Cardiac muscle cell (in vitro differentiated cells and primary cell): ENCODE results near the gene SLC25A21. TPM values are rescaled to one million over a fixed set of nuclear protein-coding genes. Genes with fewer than 3 reads are reported as not detected.
"Not testable (repeated sequence)": the region's sequence is repeated elsewhere in the genome, so short reads cannot be mapped to it uniquely, and the experiment has no call there.

Experiments
- DNase-seq, 2 donors: peaks; one replicate each; pipeline versions ENCODE4 v3.0.0 to v3.0.0-alpha.2; 2010 to 2017; ENCODE audit warnings: low read depth in 1 of 2, low spot score in 1 of 2
- H3K27ac ChIP-seq: fragments of 200-600 bp; sonication (generic); 2 replicates; pipeline ENCODE4 v1.5.1; 2016
- H3K27me3 ChIP-seq: fragments of 200-600 bp; sonication (generic); 2 replicates; pipeline ENCODE4 v1.6.0; 2016; ENCODE audit warnings: control low read depth
- H3K36me3 ChIP-seq: fragments of 200-600 bp; sonication (generic); 2 replicates; pipeline ENCODE4 v1.5.1; 2016; ENCODE audit warnings: control low read depth
- H3K4me1 ChIP-seq: fragments of 200-600 bp; sonication (generic); 2 replicates; pipeline ENCODE4 v1.8.1; 2017; ENCODE audit warnings: low read depth, mild to moderate bottlenecking, mixed run types
- H3K4me3 ChIP-seq: fragments of 200-600 bp; sonication (generic); 2 replicates; pipeline ENCODE4 v1.5.1; 2016; ENCODE audit warnings: mild to moderate bottlenecking
- H3K9me3 ChIP-seq: fragments of 200-600 bp; sonication (generic); 2 replicates; pipeline ENCODE4 v1.5.1; 2017; ENCODE audit warnings: low read depth, mild to moderate bottlenecking, control low read depth
- CTCF ChIP-seq: IDR thresholded peaks from 2 replicates; pipeline ENCODE4 v1.5.1; 2012; ENCODE audit warnings: low read depth, mild to moderate bottlenecking, low read length
- polyA plus RNA-seq: library from polyadenylated mRNA; unstranded; fragments of >200 nt; fragmentation: Nextera tagmentation; extraction: Ambion mirVana; gene quantifications from 2 replicates; pipeline ENCODE4 v1.2.1, GENCODE V29; 2016
- total RNA-seq: library from RNA; depleted of rRNA; stranded (reverse); fragments of >200 nt; gene quantifications from 2 replicates; pipeline ENCODE4 v1.2.3, GENCODE V29; 2016

The SLC25A21 gene
- total and polyA plus RNA-seq, 2 experiments from 2014 or later: 0.63 to 8.4 TPM

- no peak for TF ChIP-seq CTCF
- Histone ChIP-seq H3K4me3 (no peak overlapping the region), H3K36me3 (no peaks in the 10 kb centered on the region), H3K27ac (no peak overlapping the region), H3K27me3 (no peaks in the 10 kb centered on the region), H3K4me1 (no peaks in the 10 kb centered on the region), H3K9me3 (no peaks in the 10 kb centered on the region)
- no peak for DNase-seq
Observed at GRCh38 chr14:37187294-37187693, 14.9 kb upstream of the SLC25A21 start.

GRCh38 chr14:37186865-37187264, 14.5 kb upstream of the SLC25A21 start:
- no peaks in the 10 kb centered on the region for H3K36me3 ChIP-seq
- no peaks in the 10 kb centered on the region for H3K27me3 ChIP-seq
- no peak for DNase-seq
- no peak for TF ChIP-seq CTCF
- no peak overlapping the region for H3K27ac ChIP-seq
- no peaks in the 10 kb centered on the region for H3K9me3 ChIP-seq
- H3K4me3 ChIP-seq: no peak overlapping the region
- no peaks in the 10 kb centered on the region for H3K4me1 ChIP-seq

GRCh38 chr14:37185670-37186069, 13.3 kb upstream of the SLC25A21 start:
- no peak overlapping the region for H3K27ac ChIP-seq
- no peaks in the 10 kb centered on the region for H3K27me3 ChIP-seq
- no peaks in the 10 kb centered on the region for H3K4me1 ChIP-seq
- H3K9me3 ChIP-seq: no peaks in the 10 kb centered on the region
- no peaks in the 10 kb centered on the region for H3K36me3 ChIP-seq
- TF ChIP-seq CTCF: no peak
- DNase-seq: no peak
- H3K4me3 ChIP-seq: no peak overlapping the region

- H3K27ac ChIP-seq, H3K27me3 ChIP-seq, H3K4me3 ChIP-seq, H3K36me3 ChIP-seq, H3K4me1 ChIP-seq, H3K9me3 ChIP-seq, DNase-seq: not testable (repeated sequence)
Observed at GRCh38 chr14:37184520-37184919, 12.1 kb upstream of the SLC25A21 start.

- Histone ChIP-seq H3K4me1 (no peaks in the 10 kb centered on the region), H3K9me3 (no peaks in the 10 kb centered on the region), H3K27me3 (no peaks in the 10 kb centered on the region), H3K4me3 (no peak overlapping the region), H3K27ac (no peak overlapping the region), H3K36me3 (no peaks in the 10 kb centered on the region)
- TF ChIP-seq CTCF: no peak
- DNase-seq: no peak
Observed at GRCh38 chr14:37181441-37181840, 9.0 kb upstream of the SLC25A21 start.

GRCh38 chr14:37180886-37181285, 8.5 kb upstream of the SLC25A21 start:
- H3K4me3 ChIP-seq, H3K27ac ChIP-seq, H3K4me1 ChIP-seq, H3K36me3 ChIP-seq, H3K27me3 ChIP-seq, H3K9me3 ChIP-seq, DNase-seq: not testable (repeated sequence)

- no peak for TF ChIP-seq CTCF
- no peaks in the 10 kb centered on the region for H3K27me3 ChIP-seq
- H3K4me3 ChIP-seq: no peak overlapping the region
- no peaks in the 10 kb centered on the region for H3K9me3 ChIP-seq
- no peaks in the 10 kb centered on the region for H3K4me1 ChIP-seq
- no peak for DNase-seq
- no peak overlapping the region for H3K27ac ChIP-seq
- H3K36me3 ChIP-seq: no peaks in the 10 kb centered on the region
Observed at GRCh38 chr14:37179896-37180502, 7.6 kb upstream of the SLC25A21 start.
